SH-SY5Y (cell line): Measurements from ENCODE around the gene LYPLAL1.

Experiments
- GATA2 ChIP-seq: IDR thresholded peaks from 2 replicates; pipeline ENCODE4 v1.6.1; 2011; ENCODE audit warnings: mild to moderate bottlenecking, low read depth, low read length
- GATA3 ChIP-seq: IDR thresholded peaks from 2 replicates; pipeline ENCODE4 v1.6.1; 2011; ENCODE audit warnings: low read depth, mild to moderate bottlenecking, low read length, moderate library complexity

- no peak for TF ChIP-seq GATA2
- no peak for TF ChIP-seq GATA3
These were observed 12.7 kb upstream of the LYPLAL1 start for GRCh38 chr1:219160967-219161366.
